HCEC 1CT (cell line): ENCODE measurements around the gene FEZF1.

Experiments
- DNase-seq: peaks from one replicate; pipeline ENCODE4 v3.0.0-alpha.2; 2017

Gene FEZF1

GRCh38 chr7:122304319-122304975, at the start of gene FEZF1:
FEZF1 (minus strand) TSS chr7:122304750; CDS start chr7:122304437, 313 bp downstream.
- DNase-seq, result no peak

DNA sequence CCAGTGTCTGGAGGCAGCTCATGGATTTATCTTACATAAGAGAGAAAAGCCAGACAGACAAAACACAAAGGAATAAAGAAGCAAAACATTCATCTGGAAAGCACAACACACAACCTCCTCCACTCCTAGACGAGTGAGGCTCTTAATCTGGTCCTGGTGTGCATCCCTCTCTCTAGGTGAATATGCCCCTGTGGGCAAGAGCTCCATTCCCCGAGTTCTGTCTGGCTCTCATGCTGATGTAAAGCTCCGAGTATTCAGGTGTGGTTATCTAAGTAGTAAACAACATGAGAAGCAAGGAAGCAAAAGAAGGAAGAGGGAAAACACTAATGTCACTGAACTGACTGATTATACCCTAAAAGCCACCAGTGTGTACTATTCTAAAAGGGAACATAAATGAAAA, 47.9 kb upstream of the FEZF1 start:
- no peak for DNase-seq

GRCh38 chr7:122350701-122351100, 46.2 kb upstream of the FEZF1 start:
- DNase-seq, result no peak

DNA sequence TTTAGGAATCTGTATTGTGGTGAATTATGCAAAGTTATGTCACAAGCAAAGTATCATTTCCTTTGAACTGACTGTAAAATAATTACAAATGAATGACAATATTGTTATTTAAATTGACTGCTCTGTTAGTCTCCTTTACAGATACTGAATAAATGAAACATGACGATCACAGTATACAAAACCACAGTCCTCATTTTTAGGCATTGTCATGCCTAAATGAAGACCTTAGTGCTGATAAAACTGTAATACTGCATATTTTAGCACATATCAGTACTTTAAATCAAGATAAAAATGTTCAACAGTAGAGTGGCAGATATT, 39.7 kb upstream of the FEZF1 start:
- DNase-seq, result no peak

DNA sequence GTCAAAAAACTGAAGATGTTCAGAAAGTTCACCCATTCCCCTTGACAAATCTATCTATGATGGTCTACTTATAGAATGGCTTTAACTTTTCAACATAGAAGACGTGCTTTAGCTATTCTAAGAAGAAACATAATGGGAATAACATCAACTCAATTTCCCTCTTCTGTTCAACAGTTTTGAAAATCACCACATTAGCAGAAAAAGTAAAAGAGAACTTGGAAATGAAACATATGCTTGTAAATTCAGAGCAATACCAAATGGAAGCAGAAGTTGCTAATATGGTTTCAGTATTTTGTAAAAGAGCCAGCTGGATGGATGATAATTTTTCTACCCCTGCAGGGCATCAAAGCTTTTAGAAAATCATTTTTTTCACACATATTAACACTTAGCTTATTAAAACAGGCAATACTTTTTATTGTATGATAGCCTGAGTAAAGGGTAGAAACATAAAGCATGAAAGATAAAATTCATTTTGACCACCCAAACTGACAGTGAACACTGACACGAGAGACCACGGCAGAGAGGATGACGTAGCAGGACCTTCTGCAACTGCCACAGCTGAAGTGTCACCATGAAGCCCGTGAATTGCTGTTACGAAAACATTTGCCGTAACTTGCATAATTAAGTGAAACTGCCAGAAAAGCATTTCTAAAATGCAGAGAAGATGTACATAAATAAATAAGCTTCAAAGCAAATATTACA, 39.2 kb upstream of the FEZF1 start:
- DNase-seq, result no peak

GRCh38 chr7:122340427-122340826, 35.9 kb upstream of the FEZF1 start:
- no peak for DNase-seq

GRCh38 chr7:122339145-122339904, 34.8 kb upstream of the FEZF1 start:
- DNase-seq, result no peak

- no peak for DNase-seq
Measured at GRCh38 chr7:122337011-122337410, 32.5 kb upstream of the FEZF1 start.

GRCh38 chr7:122329145-122329802, 24.7 kb upstream of the FEZF1 start:
- no peak for DNase-seq

- no peak for DNase-seq
Measured at GRCh38 chr7:122327969-122328368, 23.4 kb upstream of the FEZF1 start.

- DNase-seq, result no peak
Measured at GRCh38 chr7:122316467-122317388, 12.2 kb upstream of the FEZF1 start.

- no peak for DNase-seq
Measured at GRCh38 chr7:122315507-122316466, 11.2 kb upstream of the FEZF1 start.

DNA sequence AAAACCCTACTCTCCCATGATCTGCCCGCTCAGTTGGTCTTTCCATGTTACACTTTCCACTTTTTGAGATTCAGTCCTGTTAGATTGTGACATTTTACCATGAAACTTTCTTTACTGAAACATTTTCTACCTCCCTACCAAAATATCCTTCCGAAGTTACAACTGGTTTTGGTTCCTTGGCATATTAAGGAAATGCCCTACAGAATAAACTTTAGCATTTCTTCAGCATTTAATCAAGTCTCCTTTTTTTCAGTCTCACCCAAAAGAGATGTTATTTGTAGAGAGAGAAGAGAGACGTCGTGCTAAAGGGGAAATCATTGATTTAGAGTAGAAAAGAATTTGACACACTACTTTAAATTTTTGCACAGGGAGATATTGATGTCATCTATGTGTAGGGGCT, 9.7 kb upstream of the FEZF1 start:
- no peak for DNase-seq

DNA sequence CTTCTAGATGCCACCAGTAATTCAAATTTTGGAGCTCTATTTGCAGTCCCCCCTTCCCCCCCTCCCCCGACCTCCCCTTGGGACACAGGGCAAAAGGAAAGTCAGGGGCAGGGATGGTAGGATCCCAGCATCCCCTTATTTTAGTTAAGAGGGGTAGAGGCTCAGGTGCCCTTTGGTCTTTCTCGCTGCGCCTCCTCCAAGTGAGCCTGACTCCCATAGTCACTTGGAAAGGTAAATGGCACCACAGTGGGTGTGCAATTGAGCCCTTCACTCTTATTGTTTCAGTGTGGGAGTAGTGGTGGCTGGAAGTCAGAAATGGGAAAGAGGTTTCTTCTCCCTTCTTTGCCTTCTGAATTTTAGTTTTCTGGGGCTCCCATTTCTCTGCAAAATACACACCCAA, 8.2 kb upstream of the FEZF1 start:
- DNase-seq, result no peak

- DNase-seq, result no peak
Measured at GRCh38 chr7:122311734-122312450, 7.3 kb upstream of the FEZF1 start.

- DNase-seq, result no peak
Measured at GRCh38 chr7:122311050-122311700, 6.6 kb upstream of the FEZF1 start.

- no peak for DNase-seq
Measured at GRCh38 chr7:122310119-122311021, 5.8 kb upstream of the FEZF1 start.

- no peak for DNase-seq
Measured at GRCh38 chr7:122309421-122309820, 4.9 kb upstream of the FEZF1 start.

GRCh38 chr7:122307228-122307621, 2.7 kb upstream of the FEZF1 start:
- no peak for DNase-seq
